Measurements from ENCODE around the gene THG1L.

- no peak for TF ChIP-seq CTCF (IDR thresholded peaks at IDR 0.05; ENCODE audit: low read length)
- no peak for TF ChIP-seq EZH2 (IDR thresholded peaks at IDR 0.05; ENCODE audit: borderline replicate concordance, low read length)
Observed at GRCh38 chr5:157731272-157732129, at the start of gene THG1L.
